CD4-positive, alpha-beta T cell treated with Interleukin-15 for 1 hour (primary cell): ENCODE data around the gene CRIP2.

ENCODE experiments used
- DNase-seq: peaks from one replicate; pipeline ENCODE4 v3.0.0-alpha.2; 2020

CRIP2 gene

GRCh38 chr14:105489542-105490266 is 15.1 kb downstream of the CRIP2 start:
- peak; percentile 92 for DNase-seq

DNA sequence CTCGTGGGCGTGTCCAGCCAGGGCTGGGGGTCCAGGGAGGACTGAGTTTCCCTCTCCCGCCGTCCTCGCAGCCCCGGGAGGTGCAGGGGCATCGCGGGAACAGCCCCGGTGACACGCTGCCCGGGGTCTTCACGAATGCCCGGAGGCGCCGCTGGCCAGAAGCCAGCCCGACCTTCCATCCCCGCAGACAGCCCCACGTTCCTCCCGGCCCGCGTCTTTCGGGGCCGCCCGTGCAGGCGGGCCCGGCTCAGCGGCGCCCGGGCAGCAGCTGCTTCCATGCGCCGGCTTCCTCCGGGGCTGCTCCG is 15.6 kb downstream of the CRIP2 start:
- no peak for DNase-seq

DNA sequence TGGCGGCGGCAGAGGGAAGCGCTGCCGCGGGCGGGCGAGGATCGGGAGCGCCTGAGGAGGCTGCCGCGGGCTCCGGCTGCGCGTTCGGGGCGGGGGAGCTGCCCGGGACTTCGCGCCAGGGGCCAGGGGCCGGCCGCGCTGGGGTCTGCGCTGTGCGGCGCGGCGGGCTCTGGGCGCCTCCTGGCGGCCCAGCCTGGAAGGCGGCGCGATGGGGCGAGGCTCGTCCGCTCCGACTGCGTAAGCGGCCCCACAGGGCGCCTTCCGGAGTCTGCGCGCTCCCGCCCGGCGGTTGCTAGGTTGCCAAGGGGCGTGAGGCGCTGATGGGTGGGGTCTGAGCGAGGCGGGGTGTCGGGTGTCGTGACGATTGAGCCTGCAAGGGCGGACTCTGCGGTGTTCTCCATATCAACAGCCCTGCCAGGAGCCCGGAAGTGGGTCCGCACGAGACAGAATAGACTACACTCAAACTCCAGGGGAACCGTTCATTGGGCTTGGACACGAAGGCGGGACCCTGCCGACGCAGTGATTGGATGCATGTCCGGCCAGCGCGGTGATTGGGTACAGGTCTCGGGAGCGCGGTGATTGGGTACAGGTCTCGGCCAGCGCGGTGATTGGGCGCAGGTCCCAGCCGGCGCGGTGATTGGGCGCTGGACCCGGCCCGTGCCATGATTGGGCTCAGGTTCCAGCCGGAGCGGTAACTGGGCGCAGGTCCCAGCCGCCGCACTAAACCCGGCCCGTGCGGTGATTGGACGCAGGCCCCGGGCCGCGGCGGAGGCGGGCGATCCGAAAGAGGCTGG is 16.1 kb downstream of the CRIP2 start, which contains the start of gene TEDC1:
TEDC1 (plus strand) TSS at position 675 of the 794 bp plus-strand sequence. CDS start 130 bp downstream, outside the sequence.
- DNase-seq, result peak; percentile 100

- peak; percentile 87 for DNase-seq
These were observed 16.8 kb downstream of the CRIP2 start for GRCh38 chr14:105491366-105491973.

DNA sequence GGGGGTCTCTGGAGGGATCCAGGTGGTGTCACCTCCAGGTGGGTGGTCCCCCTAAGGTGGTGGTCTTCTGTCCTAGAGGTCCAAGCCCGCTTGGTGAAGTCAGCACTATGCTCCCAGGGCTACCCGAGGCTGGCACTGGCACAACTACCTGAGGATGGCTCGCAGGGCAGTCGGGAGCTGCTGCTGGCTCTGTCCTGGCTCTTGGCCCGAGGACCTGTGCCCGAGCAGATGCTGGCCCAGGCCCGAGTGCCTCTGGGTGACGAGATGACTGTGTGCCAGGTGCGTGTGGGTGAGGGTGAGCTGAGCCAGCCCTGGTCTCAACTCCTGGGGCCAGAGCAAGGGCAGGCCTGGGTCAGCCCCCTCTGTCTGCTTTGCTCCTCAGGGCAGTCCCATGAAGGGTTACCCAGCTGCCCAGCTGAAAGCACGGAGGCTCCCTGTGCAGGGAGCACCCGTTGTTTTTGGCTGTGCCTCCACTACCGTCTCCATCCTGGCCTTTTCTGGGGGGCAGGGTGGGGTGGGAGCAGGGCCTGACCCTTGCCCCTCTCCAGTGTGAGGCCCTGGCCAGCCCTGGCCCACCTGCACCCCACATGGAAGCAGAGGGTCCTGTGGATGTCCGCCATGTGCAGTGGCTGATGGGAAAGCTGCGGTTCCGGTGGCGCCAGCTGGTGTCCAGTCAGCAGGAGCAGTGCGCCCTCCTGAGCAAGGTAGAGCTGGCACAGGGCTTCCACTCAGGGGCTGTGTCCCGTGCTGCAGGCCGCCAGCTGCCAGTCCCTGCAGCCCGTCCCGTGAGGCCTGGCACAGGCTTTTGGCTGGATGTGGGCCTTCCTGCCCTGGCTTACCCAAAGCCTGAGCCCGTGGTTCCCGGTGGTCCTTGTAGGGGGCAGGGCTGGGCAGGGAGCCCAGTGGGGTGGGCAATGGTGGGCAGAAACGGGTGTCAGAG is 17.7 kb downstream of the CRIP2 start:
- DNase-seq, result no peak

GRCh38 chr14:105492971-105493871 is 18.6 kb downstream of the CRIP2 start:
- no peak for DNase-seq

GRCh38 chr14:105493921-105494605 is 19.4 kb downstream of the CRIP2 start:
- DNase-seq, result no peak

GRCh38 chr14:105494606-105494929 is 19.9 kb downstream of the CRIP2 start:
- no peak for DNase-seq

DNA sequence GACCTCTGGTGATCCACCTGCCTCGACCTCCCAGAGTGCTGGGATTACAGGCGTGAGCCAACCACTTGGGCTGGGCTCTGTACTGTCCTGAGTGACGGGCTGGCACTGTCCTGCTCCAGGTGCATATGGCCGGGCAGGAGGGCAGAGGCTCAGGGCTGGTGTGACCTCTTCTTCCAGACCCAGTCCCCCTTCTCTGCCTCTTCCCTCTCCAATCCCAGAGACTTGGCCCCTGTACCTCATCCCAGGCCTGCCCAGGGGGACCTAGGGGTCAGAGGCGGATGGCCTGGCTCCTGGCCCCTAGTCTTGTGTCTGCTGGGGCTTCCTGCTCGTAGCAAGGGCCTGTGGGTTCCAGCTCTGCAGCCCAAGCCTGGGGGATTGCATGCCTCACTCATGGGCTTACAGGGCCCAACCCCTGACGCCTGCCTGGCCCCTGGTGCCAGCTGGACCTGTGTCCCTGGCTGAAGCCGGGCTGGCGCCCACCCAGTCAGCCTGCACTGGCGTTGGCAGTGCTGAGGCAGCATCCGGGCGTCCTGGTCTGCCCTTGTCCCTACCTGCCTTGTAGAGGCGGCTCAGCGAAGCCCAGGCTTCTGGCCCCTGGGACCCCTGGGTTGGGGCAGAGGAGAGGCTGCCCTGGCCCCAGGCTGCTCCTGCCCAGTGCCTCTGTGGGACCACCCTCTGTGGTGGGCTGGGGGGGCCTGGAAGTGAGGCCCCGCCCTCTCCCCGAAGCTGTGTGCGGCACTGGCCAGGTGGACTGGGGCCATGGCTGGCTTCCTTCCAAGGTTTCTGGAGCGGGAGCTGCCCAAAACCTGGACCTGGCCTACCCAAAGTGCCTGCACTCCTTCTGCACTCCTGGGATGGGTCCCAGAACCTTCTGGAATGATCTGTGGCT is 20.7 kb downstream of the CRIP2 start:
- no peak for DNase-seq

DNA sequence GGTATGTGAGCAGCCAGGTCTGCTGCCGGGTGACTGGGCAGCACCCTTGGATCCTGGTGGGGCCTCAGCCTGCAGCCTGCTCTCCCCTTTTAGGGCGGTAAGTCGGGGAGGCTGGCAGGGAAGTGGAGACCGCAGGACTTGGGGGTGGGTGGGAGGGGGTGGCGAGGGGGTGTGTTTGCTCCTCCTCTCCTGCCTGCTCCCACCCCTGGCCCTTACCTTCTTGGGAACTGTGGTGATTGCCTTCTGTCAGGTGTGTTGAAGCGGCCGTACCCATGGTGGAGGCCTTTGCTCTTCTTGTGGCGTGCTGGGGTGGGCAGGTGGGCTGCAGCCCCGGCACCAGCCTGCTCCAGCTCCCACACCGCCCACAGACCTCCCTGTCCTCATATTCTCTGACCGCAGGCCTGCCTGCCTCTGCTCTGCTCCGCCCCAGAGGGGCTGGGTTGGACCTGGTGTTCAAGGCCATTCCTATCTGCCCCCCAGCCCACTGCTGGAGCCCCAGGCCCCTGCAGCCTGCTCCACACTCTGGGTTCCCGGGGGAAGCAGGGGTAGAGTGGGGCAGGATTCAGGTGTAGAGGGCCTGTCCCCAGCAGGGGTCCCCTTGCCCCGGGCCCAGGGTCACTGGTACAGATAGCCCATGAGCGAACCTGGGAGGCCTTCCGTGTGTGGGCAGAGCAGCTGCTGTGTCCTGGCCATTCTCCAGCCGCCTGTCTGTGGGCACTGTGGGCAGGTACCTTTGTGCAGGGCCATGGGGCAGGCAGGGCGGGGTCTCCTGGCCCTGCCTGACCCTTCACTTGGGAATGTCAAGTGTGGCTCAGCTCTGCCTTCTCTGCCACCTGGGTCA is 21.6 kb downstream of the CRIP2 start:
- no peak for DNase-seq

DNA sequence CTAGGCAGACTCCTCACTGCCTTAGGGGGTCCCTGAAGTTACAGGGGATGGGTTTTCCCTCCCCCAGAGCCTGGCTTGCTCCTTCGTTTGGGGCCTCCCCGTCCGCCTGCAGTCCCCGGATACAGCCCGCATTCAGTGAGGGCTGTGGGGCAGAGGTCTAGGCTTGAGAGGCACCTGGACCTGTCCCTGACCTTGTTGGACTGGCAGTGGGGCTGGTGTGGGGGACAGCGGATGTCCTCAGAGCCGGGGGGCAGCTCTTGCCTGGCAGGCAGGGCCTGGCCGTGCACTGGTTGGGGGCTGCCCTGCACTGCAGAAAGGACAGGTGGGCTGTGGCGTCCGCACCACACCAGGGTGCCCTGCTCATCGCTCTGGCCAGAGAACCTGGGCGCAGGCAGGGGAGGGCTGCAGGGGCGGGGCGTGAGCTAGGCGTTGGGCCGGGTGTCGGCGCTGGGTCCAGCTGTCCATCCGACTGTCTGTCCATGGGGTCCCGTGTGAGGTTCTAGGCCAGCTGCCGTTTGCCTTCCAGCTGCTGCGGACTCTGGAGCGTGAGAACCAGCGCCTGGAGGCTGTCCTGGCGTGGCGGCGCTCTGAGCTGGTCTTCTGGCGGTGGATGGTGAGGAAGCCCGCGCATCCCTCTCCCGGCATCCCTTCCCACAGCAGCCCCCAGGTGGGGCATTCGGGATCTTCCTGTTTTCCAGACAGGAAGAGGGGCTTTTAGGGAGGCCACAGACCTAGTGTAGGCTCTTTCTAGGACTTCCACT is 22.4 kb downstream of the CRIP2 start:
- peak; percentile 18 for DNase-seq

GRCh38 chr14:105497671-105498429 is 23.2 kb downstream of the CRIP2 start:
- peak; percentile 20 for DNase-seq

DNA sequence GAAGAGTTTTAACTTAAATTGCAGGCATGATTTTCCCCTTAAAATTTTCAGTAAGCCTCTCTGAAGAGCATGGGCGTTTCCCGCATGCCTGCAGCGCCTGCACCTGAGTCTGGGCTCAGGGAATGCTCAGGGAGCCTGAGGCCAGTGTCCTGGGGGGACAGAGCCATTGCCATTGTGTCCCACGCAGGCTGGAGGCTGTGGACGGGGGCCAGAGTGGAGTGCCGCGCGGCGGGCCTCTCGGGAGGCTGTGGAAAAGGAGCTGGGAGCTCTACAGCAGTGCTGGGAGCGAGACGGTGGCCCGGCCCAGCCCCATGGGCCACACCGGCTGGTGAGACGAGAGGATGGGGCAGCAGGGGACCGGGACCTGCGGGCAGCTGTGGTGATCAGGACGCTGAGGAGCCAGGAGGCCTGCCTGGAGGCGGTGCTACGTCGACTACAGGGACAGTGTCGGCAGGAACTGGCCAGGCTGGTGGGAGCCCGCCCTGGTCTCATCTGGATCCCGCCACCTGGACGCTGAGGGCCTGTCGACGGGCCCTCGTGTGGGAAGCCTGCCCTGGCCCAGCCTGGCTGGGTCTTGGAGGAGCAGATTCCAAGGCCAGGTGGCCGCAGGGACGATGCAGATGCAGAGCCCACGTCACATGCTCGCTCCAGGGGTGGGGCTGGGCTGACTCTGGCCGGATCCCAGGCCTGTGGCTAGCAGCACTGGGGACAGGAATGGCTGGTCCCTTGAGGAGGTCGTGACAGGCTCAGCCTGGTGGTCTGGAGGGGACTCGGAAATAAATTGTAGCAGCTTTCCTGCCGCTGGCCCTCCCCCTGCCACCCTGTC is 24.0 kb downstream of the CRIP2 start:
- no peak for DNase-seq

- DNase-seq, result peak; percentile 17
These were observed 24.8 kb downstream of the CRIP2 start for GRCh38 chr14:105499256-105500035.

DNA sequence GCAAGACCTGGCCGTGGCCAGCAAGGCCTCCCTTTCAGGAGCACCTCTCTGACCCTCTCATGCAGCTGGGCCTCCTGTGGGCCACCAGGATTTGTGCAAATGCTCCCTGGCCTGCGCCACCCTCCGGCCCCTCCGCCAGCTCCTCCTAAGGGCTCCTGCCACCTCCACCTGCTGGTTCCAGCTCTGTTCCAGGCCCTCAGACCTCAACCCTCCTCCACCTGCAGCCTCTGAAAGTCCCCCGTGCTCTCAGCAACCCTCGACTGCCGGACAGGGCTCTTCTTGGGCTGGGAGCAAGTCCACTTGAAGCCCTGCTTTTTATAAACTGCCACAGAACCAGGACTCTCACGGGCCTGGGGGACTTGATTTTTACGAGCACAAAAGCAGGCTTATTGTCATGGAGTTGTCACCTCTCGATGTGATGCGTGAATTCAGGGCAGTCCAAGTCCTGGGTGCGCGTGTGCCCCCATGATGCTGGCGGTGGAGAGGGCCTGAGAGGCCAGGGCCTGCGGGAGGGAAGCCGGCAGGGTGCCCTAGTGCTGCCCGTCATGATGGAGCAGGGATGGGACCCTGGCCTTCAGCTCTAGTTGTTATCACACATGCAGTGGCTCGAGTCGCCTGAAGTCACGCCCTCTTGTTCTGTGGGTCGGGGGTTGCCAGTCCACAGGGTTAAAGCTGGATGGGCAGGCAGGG is 25.6 kb downstream of the CRIP2 start:
- DNase-seq, result no peak
